HAP-1 (cell line): Measurements from ENCODE around the gene PRSS50.
A peak's percentile ranks its signal among the peaks of the same experiment; 100 is the strongest.

Experiments
- DNase-seq, 2 experiments: peaks; one replicate each; pipeline ENCODE4 v3.0.0-alpha.2; 2016 to 2020; ENCODE audit warnings: low spot score in 2 of 2
- H3K27me3 ChIP-seq: fragments of 250-450 bp; sonication (Bioruptor Pico); 2 replicates; pipeline ENCODE4 v1.5.1; 2020; ENCODE audit warnings: low read depth, mild to moderate bottlenecking, moderate library complexity
- H3K36me3 ChIP-seq: fragments of 250-450 bp; sonication (Bioruptor Pico); replicated peaks from 2 replicates; pipeline ENCODE4 v1.5.1; 2020; ENCODE audit warnings: mild to moderate bottlenecking
- H3K4me1 ChIP-seq: fragments of 250-450 bp; sonication (Bioruptor Pico); 2 replicates; pipeline ENCODE4 v1.5.1; 2020; ENCODE audit warnings: mild to moderate bottlenecking
- H3K4me3 ChIP-seq: fragments of 250-450 bp; sonication (Bioruptor Pico); 2 replicates; pipeline ENCODE4 v1.5.1; 2020; ENCODE audit warnings: mild to moderate bottlenecking, moderate library complexity
- H3K9me3 ChIP-seq: fragments of 250-450 bp; sonication (Bioruptor Pico); 2 replicates; pipeline ENCODE4 v1.5.1; 2020; ENCODE audit warnings: mild to moderate bottlenecking, moderate library complexity
- in situ Hi-C: fragments of 300-500 bp; cut with MboI; formaldehyde crosslinking; loops from 3 replicates; pipeline ENCODE4 v1.14.3; 2020; ENCODE audit warnings: low sequenced_read_pairs, inconsistent platforms, mixed read lengths

PRSS50 gene

GRCh38 chr3:46700772-46701171 lies 16.9 kb downstream of the PRSS50 start:
- no peaks in the 10 kb centered on the region for H3K27me3 ChIP-seq
- no peak overlapping the region for H3K4me3 ChIP-seq
- H3K9me3 ChIP-seq = no peaks in the 10 kb centered on the region
- H3K4me1 ChIP-seq = no peaks in the 10 kb centered on the region
- DNase-seq = no peak
- in situ Hi-C loops = loop anchor here (25.0 kb wide), 1 partner anchor 662 kb away; no protein-coding TSS in a partner anchor
- no peaks in the 10 kb centered on the region for H3K36me3 ChIP-seq

DNA sequence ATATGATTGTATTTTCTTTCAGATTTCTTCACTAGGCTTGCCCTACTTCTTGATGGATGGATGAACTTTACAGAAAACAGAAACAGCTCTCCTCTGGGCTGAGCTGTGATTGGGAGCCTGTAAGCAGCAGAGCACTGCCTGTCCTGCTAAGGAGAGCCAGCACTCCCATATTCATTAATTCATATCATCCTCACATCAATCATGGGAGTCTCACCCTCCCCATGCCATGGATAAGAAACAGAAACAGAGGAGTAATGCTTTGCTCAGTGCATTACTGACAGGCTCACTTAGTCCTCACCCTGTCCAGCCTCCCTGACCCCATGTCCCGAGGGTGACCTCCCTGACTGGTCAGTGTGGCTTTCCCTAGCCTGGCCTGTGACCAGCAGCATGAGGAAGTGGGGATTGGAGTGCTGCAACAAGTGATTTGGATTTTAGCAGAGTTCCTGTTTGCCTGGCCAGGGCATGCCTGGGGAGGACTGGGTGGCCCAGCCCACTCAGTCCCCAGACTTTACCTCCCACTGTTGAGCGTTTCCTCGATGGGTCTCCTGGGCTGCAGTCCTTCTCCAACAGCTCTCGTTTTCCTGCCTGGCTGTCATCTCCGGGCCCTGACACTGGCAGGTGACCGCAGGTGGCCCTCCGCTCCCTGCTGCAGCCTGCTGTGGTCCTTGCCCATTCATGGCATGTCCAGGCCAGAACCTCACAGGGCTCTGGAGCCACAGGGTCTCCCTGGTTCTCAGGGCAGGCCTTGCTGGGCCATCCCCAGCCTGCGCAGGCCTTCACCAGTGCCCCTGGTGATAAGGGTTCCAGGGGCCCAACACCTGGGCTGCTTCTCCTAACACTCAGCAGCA lies 17.8 kb downstream of the PRSS50 start:
- no peak overlapping the region for H3K4me3 ChIP-seq
- H3K9me3 ChIP-seq = no peaks in the 10 kb centered on the region
- in situ Hi-C loops = loop anchor here (5.0 to 25.0 kb wide), 2 partner anchors 197 to 662 kb away; no protein-coding TSS in a partner anchor
- H3K36me3 ChIP-seq = no peaks in the 10 kb centered on the region
- DNase-seq = no peak
- no peaks in the 10 kb centered on the region for H3K27me3 ChIP-seq
- no peaks in the 10 kb centered on the region for H3K4me1 ChIP-seq

DNA sequence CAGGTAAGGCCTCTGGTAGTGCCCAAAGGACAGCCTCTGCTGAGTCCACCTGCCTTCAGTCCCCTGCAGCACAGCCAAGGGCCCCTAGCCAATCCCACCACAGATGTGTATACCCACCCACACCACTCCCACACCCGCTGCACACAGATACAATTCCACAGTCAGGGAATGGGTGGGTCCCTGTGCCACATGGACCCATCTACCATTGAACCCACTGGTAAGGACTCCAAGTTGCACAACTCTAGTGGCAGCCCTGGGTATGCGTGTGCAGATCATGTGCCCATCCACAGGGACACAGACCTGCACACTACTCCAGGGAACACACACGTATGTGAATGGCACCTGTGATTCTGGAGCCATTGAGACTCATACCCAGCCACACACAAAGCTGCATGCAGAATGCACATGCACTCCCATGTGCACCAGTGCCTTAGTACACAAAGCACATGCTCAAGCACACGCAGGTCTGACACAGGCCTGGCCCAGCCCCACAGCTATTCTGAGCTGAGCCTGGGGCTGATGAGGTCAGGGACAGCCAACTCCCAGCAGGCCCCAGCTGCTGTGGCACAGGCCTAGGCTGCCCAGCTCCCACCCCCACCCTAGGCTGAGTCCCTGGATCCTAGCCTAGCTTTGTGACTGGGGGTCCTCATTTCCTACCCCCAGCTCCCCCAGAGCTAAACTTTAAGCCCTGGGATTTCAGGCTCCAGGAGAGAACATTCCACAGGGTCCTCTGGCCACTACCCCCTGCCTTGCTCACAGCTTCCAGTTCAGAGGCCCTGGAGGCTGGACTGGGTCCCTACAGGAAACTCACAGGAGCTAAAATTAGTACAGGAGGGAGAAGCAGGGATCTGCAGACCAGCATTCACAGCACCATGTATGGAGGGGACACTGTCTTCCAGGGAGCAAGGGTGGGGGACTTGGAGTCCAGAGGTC lies 21.4 kb downstream of the PRSS50 start:
- no peak overlapping the region for H3K4me3 ChIP-seq
- H3K27me3 ChIP-seq = no peaks in the 10 kb centered on the region
- no peaks in the 10 kb centered on the region for H3K9me3 ChIP-seq
- DNase-seq = no peak
- in situ Hi-C loops = loop anchor here (5.0 kb wide), 1 partner anchor 201 kb away; no protein-coding TSS in a partner anchor
- peaks cover 12% of the 10 kb centered on the region; the same call in 1 of the 2 replicates for H3K4me1 ChIP-seq
- no peaks in the 10 kb centered on the region for H3K36me3 ChIP-seq

- Histone ChIP-seq H3K27me3 (no peaks in the 10 kb centered on the region), H3K36me3 (no peaks in the 10 kb centered on the region), H3K4me1 (peaks cover 12% of the 10 kb centered on the region; the same call in 1 of the 2 replicates), H3K4me3 (no peak overlapping the region), H3K9me3 (no peaks in the 10 kb centered on the region)
- in situ Hi-C loops = loop anchor here (5.0 kb wide), 1 partner anchor 202 kb away; no protein-coding TSS in a partner anchor
- DNase-seq = peak; percentile 11 to 58
Observed at GRCh38 chr3:46695177-46695961, 22.3 kb downstream of the PRSS50 start.

DNA sequence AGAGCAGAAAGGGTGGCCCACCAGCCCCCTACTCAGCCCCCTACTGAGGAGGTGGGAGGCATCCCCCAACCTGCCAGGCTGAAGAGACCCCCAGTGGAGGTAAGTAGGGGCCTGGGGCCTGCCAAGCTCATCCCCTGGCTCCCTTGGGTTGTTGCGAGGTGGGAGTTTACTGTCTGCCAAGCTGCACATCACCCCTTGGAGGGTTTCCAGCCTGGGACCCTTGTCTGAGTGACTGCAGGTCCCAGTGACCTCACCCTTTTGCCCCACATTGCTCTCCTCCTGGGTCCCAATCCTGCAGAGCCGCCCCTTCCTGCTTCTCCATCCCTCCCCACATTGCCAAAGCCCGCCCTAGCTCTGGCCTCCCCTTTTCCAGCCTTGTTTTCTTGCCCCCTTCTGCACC lies 23.1 kb downstream of the PRSS50 start:
- no peak for DNase-seq
- Histone ChIP-seq H3K4me1 (peaks cover 12% of the 10 kb centered on the region; the same call in 1 of the 2 replicates), H3K36me3 (no peaks in the 10 kb centered on the region), H3K4me3 (no peak overlapping the region), H3K9me3 (no peaks in the 10 kb centered on the region), H3K27me3 (no peaks in the 10 kb centered on the region)
- in situ Hi-C loops = no loop called here

GRCh38 chr3:46693892-46694226 lies 23.8 kb downstream of the PRSS50 start:
- no peaks in the 10 kb centered on the region for H3K9me3 ChIP-seq
- DNase-seq = no peak
- in situ Hi-C loops = no loop called here

DNA sequence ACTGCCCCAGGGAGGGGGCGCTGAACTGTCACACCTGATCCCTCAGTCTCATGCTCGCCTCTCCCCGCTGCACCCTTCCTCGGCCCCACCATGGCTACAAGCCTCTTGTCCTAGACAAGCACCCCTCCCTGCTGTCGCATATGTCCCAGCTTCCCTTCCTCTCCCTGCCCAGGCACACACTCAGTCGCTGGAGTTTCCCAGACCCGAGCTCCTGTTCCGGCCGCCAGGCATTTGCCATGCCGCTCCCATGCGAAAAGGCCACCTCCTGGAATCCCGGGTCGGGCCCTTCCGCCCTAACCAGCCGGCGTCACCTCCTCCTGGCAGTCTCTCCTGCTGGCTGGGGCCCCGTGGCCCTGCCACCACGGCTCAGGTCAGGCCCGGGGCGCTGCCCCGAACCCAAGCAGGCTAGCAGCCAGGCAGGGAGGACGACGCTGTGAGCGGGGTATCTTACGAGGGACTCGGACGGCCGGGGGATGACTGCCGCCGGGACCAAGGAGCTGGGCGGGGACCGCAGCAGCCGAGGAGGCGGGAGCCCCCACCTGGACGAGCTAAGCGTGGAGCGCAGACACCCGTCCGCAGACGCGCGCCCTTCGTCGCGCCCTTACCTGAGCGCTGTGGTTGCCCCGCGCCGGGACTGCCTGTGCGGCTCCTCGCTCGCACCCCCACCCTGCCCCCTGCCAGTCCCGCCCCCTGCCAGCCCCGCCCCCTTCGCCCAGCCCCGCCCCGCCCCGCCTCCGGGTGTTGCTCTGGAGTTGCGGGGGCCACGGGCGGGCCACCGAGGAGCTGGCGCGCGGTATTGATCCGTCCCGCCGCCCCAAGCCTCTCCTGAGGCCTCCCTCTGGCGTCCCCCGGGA lies 24.4 kb downstream of the PRSS50 start, which contains the start of gene ALS2CL:
ALS2CL (minus strand) TSS at position 642 of the 854 bp plus-strand sequence. CDS start 4,239 bp downstream, outside the sequence.
- no peaks in the 10 kb centered on the region for H3K27me3 ChIP-seq
- DNase-seq = peak; percentile 29 to 74
- H3K36me3 ChIP-seq = no peaks in the 10 kb centered on the region
- in situ Hi-C loops = no loop called here
- H3K4me3 ChIP-seq = peak within 1 kb of the TSS; percentile 51
- H3K4me1 ChIP-seq = peaks cover 12% of the 10 kb centered on the region; the same call in 1 of the 2 replicates
- no peaks in the 10 kb centered on the region for H3K9me3 ChIP-seq

More at GRCh38 chr3:46693892-46694226, 23.8 kb downstream of the PRSS50 start:
- no peaks in the 10 kb centered on the region for H3K36me3 ChIP-seq
- peaks cover 12% of the 10 kb centered on the region; the same call in 1 of the 2 replicates for H3K4me1 ChIP-seq
- H3K27me3 ChIP-seq = no peaks in the 10 kb centered on the region
- H3K4me3 ChIP-seq = peak overlapping the region; percentile 51

DNA sequence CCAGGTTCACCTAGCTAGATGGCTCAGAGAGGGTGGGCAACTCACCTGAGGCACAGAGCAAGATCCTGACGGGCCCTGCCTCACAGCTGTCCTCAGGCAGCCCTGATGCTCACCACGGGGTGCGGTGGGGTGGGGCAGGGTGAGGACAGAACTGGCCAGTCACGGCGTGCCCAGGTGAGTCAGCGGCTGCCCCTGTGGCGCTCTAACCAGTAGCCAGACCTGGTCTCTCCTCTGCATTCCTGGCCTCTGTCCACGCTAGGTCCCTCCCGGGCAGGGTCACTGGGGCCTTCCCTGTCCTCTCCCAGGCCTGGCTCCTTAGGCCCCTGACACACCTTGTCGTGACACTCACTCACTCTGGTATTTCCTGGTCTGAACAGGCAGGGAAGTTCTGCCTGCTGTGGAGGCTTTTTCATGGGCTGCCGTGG lies 25.1 kb downstream of the PRSS50 start:
- in situ Hi-C loops = no loop called here
- no peaks in the 10 kb centered on the region for H3K36me3 ChIP-seq
- H3K27me3 ChIP-seq = no peaks in the 10 kb centered on the region
- no peaks in the 10 kb centered on the region for H3K9me3 ChIP-seq
- H3K4me1 ChIP-seq = peaks cover 12% of the 10 kb centered on the region; the same call in 1 of the 2 replicates
- H3K4me3 ChIP-seq = peak overlapping the region; percentile 51
- DNase-seq = no peak

- Histone ChIP-seq H3K27me3 (no peaks in the 10 kb centered on the region), H3K4me3 (no peak overlapping the region), H3K4me1 (peaks cover 12% of the 10 kb centered on the region; the same call in 1 of the 2 replicates), H3K36me3 (no peaks in the 10 kb centered on the region), H3K9me3 (no peaks in the 10 kb centered on the region)
- in situ Hi-C loops = no loop called here
- no peak for DNase-seq
Observed at GRCh38 chr3:46690798-46691197, 26.9 kb downstream of the PRSS50 start.

- DNase-seq = no peak
- H3K4me3 ChIP-seq = no peak overlapping the region
- H3K36me3 ChIP-seq = no peaks in the 10 kb centered on the region
- H3K4me1 ChIP-seq = no peaks in the 10 kb centered on the region
- H3K27me3 ChIP-seq = no peaks in the 10 kb centered on the region
- in situ Hi-C loops = no loop called here
- H3K9me3 ChIP-seq = no peaks in the 10 kb centered on the region
Observed at GRCh38 chr3:46685446-46685845, 32.2 kb downstream of the PRSS50 start.

GRCh38 chr3:46684891-46685290 lies 32.8 kb downstream of the PRSS50 start:
- in situ Hi-C loops = no loop called here
- H3K4me3 ChIP-seq = no peak overlapping the region
- H3K27me3 ChIP-seq = no peaks in the 10 kb centered on the region
- H3K9me3 ChIP-seq = no peaks in the 10 kb centered on the region
- no peaks in the 10 kb centered on the region for H3K36me3 ChIP-seq
- DNase-seq = no peak
- no peaks in the 10 kb centered on the region for H3K4me1 ChIP-seq

- Histone ChIP-seq H3K4me3 (no peak overlapping the region), H3K9me3 (no peaks in the 10 kb centered on the region), H3K36me3 (no peaks in the 10 kb centered on the region), H3K4me1 (no peaks in the 10 kb centered on the region), H3K27me3 (no peaks in the 10 kb centered on the region)
- no peak for DNase-seq
- in situ Hi-C loops = no loop called here
Observed at GRCh38 chr3:46682974-46683373, 34.7 kb downstream of the PRSS50 start.
